H1 (cell line): ENCODE measurements around the gene TRIM44. TPM values are rescaled to one million over a fixed set of nuclear protein-coding genes. Genes with fewer than 3 reads are reported as not detected.

Source experiments
- EGR1 ChIP-seq: IDR thresholded peaks from 2 replicates; pipeline ENCODE4 v1.6.1; 2011; ENCODE audit warnings: low read depth, low read length, borderline replicate concordance
- JUND ChIP-seq: IDR thresholded peaks from 2 replicates; pipeline ENCODE4 v1.6.1; 2011; ENCODE audit warnings: mild to moderate bottlenecking, improper control_type of control experiment, low read length
- PHF8 ChIP-seq: fragments of 200-600 bp; sonication (generic); conservative IDR thresholded peaks from 2 replicates; pipeline ENCODE4 v1.7.1; 2012; ENCODE audit warnings: low read depth, mild to moderate bottlenecking, inconsistent platforms, low read length, moderate library complexity
- RBBP5 ChIP-seq: IDR thresholded peaks from 2 replicates; pipeline ENCODE4 v1.7.1; 2012; ENCODE audit warnings: low read depth, mild to moderate bottlenecking, inconsistent platforms, low read length, moderate library complexity, borderline replicate concordance
- TAF1 ChIP-seq: IDR thresholded peaks from 2 replicates; pipeline ENCODE4 v1.6.1; 2011; ENCODE audit warnings: mild to moderate bottlenecking, low read depth, low read length
- TBP ChIP-seq: IDR thresholded peaks from 2 replicates; pipeline ENCODE4 v1.6.1; 2011; ENCODE audit warnings: low read depth, low read length, improper control_type of control experiment
- TEAD4 ChIP-seq: IDR thresholded peaks from 2 replicates; pipeline ENCODE4 v1.6.1; 2012; ENCODE audit warnings: low read depth, low read length, inconsistent platforms, mixed read lengths
- polyA plus RNA-seq, 7 experiments: library from polyadenylated mRNA; depleted of rRNA in 3 of 7; stranded (reverse) in 5 of 7; unstranded in 2 of 7; fragments of >200 nt in 5 of 7; fragments of 200-250 nt in 2 of 7; gene quantifications; 1 replicate in 5 of 7; 2 replicates in 1 of 7; 4 replicates in 1 of 7; pipeline versions ENCODE4 v1.2.1 to v1.2.3, GENCODE V29; 2011 to 2013; ENCODE audit warnings: missing spikeins in 2 of 7, mixed read lengths in 2 of 7
- total RNA-seq: library from RNA; stranded (reverse); fragmentation: NEBNext Ultra II Directional; extraction: Animal tissue kit (Norgen Biotek cat#: 25700); gene quantifications from 2 replicates; pipeline ENCODE4 v1.2.1, GENCODE V29; 2021
- TF ChIP-seq, protein P1 (sequence below): fragments of 300-600 bp; sonication (generic); IDR thresholded peaks from 2 replicates; pipeline ENCODE4 v1.7.1; 2012; ENCODE audit warnings: low read length, moderate library complexity, mild to moderate bottlenecking, inconsistent platforms; ENCODE audit not compliant: insufficient replicate concordance

TRIM44 gene
- total and polyA plus RNA-seq, 2 of the 8 experiments (the other 6 are each of a cell fraction or from before 2014, with no cell fraction given) = 13.9 to 34.4 TPM

DNA sequence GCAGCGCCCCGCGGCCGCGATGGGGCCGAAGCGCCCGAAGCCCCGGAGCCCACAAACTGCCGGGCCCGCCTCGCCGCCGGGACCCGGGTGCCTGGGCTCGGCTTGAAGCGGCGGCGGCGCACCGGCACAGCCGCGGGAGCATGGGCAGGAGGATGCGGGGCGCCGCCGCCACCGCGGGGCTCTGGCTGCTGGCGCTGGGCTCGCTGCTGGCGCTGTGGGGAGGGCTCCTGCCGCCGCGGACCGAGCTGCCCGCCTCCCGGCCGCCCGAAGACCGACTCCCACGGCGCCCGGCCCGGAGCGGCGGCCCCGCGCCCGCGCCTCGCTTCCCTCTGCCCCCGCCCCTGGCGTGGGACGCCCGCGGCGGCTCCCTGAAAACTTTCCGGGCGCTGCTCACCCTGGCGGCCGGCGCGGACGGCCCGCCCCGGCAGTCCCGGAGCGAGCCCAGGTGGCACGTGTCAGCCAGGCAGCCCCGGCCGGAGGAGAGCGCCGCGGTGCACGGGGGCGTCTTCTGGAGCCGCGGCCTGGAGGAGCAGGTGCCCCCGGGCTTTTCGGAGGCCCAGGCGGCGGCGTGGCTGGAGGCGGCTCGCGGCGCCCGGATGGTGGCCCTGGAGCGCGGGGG is 44.0 kb upstream of the TRIM44 start (continued):
- TF ChIP-seq, protein P1, sequence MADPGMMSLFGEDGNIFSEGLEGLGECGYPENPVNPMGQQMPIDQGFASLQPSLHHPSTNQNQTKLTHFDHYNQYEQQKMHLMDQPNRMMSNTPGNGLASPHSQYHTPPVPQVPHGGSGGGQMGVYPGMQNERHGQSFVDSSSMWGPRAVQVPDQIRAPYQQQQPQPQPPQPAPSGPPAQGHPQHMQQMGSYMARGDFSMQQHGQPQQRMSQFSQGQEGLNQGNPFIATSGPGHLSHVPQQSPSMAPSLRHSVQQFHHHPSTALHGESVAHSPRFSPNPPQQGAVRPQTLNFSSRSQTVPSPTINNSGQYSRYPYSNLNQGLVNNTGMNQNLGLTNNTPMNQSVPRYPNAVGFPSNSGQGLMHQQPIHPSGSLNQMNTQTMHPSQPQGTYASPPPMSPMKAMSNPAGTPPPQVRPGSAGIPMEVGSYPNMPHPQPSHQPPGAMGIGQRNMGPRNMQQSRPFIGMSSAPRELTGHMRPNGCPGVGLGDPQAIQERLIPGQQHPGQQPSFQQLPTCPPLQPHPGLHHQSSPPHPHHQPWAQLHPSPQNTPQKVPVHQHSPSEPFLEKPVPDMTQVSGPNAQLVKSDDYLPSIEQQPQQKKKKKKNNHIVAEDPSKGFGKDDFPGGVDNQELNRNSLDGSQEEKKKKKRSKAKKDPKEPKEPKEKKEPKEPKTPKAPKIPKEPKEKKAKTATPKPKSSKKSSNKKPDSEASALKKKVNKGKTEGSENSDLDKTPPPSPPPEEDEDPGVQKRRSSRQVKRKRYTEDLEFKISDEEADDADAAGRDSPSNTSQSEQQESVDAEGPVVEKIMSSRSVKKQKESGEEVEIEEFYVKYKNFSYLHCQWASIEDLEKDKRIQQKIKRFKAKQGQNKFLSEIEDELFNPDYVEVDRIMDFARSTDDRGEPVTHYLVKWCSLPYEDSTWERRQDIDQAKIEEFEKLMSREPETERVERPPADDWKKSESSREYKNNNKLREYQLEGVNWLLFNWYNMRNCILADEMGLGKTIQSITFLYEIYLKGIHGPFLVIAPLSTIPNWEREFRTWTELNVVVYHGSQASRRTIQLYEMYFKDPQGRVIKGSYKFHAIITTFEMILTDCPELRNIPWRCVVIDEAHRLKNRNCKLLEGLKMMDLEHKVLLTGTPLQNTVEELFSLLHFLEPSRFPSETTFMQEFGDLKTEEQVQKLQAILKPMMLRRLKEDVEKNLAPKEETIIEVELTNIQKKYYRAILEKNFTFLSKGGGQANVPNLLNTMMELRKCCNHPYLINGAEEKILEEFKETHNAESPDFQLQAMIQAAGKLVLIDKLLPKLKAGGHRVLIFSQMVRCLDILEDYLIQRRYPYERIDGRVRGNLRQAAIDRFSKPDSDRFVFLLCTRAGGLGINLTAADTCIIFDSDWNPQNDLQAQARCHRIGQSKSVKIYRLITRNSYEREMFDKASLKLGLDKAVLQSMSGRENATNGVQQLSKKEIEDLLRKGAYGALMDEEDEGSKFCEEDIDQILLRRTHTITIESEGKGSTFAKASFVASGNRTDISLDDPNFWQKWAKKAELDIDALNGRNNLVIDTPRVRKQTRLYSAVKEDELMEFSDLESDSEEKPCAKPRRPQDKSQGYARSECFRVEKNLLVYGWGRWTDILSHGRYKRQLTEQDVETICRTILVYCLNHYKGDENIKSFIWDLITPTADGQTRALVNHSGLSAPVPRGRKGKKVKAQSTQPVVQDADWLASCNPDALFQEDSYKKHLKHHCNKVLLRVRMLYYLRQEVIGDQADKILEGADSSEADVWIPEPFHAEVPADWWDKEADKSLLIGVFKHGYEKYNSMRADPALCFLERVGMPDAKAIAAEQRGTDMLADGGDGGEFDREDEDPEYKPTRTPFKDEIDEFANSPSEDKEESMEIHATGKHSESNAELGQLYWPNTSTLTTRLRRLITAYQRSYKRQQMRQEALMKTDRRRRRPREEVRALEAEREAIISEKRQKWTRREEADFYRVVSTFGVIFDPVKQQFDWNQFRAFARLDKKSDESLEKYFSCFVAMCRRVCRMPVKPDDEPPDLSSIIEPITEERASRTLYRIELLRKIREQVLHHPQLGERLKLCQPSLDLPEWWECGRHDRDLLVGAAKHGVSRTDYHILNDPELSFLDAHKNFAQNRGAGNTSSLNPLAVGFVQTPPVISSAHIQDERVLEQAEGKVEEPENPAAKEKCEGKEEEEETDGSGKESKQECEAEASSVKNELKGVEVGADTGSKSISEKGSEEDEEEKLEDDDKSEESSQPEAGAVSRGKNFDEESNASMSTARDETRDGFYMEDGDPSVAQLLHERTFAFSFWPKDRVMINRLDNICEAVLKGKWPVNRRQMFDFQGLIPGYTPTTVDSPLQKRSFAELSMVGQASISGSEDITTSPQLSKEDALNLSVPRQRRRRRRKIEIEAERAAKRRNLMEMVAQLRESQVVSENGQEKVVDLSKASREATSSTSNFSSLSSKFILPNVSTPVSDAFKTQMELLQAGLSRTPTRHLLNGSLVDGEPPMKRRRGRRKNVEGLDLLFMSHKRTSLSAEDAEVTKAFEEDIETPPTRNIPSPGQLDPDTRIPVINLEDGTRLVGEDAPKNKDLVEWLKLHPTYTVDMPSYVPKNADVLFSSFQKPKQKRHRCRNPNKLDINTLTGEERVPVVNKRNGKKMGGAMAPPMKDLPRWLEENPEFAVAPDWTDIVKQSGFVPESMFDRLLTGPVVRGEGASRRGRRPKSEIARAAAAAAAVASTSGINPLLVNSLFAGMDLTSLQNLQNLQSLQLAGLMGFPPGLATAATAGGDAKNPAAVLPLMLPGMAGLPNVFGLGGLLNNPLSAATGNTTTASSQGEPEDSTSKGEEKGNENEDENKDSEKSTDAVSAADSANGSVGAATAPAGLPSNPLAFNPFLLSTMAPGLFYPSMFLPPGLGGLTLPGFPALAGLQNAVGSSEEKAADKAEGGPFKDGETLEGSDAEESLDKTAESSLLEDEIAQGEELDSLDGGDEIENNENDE = no peak
- peak; percentile 9; the same call in 1 of the 2 replicates for TF ChIP-seq RBBP5
- 0 out of 2 replicates have a peak, but pooled peaks have one; percentile 11 for TF ChIP-seq PHF8
- no peak for TF ChIP-seq TAF1
- TF ChIP-seq TBP = no peak
- TF ChIP-seq TEAD4 = no peak
- no peak for TF ChIP-seq EGR1
- no peak for TF ChIP-seq JUND
